GM20000 (cell line): ENCODE results near the gene MYPN.

Experiments
- DNase-seq: peaks from one replicate; pipeline ENCODE4 v3.0.0; 2012; ENCODE audit warnings: low spot score
- CTCF ChIP-seq: IDR thresholded peaks from 2 replicates; pipeline ENCODE4 v1.5.1; 2012; ENCODE audit warnings: mild to moderate bottlenecking, control low read depth; ENCODE audit errors: extremely low read depth, missing control alignments

Gene MYPN

GRCh38 chr10:68121020-68121743, 11.9 kb downstream of the MYPN start:
- TF ChIP-seq CTCF = no peak
- DNase-seq = no peak

GRCh38 chr10:68121852-68122251, 12.6 kb downstream of the MYPN start:
- DNase-seq = no peak
- no peak for TF ChIP-seq CTCF

- no peak for TF ChIP-seq CTCF
- DNase-seq = no peak
Observed at GRCh38 chr10:68124718-68125117, 15.4 kb downstream of the MYPN start.

DNA sequence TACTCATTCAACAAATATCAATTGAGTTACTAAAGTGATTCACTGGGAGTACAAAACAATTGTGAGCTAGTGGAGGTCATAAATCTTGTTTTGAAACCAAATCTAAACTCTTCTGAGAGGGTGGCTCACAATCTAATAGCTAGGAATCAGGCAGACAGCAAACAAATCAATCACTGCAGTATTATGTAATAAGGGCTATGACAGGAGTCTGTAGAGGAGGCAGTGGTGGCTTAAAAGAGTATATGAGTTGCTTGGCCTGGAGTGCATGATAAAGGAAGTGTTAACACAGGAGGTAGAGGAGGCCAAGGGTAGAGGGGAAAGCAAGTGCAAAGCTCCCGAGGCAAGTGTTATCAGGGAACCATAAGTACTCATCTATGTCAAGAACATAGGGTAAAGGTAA, 16.5 kb downstream of the MYPN start:
- no peak for TF ChIP-seq CTCF
- DNase-seq = no peak

DNA sequence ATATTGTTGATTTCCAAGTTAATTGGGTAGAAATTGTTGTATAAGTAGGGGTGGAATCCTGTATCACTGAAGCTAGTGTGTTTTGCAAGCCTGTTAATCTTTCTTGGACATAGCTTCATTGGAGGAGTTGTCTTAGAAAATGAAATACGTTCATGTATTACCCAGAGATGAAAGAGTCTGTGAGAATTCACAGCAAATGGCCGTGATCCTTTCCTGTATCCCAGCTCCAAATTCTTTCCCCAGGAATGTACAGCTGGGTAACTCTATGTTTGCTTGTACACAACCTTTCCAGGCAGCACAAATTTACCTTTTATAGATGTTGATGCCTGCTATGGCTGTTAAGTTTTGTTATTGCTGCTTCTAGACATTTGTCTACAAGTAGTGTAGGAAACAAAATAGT, 18.7 kb downstream of the MYPN start:
- TF ChIP-seq CTCF = no peak
- no peak for DNase-seq

DNA sequence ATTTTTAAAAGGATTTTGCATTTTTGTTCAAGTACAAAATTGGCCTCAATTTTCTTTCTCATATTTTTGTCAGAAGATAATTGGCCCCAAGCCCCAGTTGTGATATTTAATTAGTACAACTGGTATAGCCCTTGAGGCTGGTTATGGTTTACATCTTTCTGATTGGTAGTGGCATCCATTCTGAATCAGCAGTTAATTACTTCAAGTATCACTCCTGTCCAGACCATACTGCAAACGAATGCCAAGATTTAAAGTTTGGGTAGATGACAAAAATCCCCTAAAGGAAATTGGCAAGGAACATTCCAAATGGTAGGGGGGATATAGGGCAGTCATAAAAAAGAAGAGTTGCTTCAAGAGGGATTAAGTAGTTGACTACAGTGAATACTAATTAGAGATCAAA, 23.1 kb downstream of the MYPN start:
- no peak for DNase-seq
- TF ChIP-seq CTCF = no peak

DNA sequence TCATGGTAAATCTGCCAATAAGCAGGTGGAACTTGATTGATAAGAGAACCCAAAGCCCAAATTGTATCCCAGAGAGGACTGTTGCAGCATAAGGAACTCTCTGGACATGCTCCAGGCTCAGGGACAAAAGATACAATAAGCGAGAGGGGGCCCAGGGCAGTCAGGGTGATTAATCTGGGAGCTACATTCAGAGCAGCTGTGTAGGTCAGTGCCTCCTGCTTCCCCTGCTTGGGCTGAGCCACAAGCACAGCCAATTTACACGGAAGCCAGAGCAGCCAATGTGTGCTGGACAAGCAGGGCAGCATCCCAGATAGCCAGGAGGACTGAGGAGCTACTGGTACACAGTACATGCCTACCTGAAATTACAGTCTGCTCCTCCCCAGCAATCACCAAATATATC, 24.2 kb downstream of the MYPN start:
- no peak for TF ChIP-seq CTCF
- DNase-seq = no peak
